Uterus (tissue), 4 donors: Measurements from ENCODE around the gene NTSR1. TPM values are rescaled to one million over a fixed set of nuclear protein-coding genes. Genes with fewer than 3 reads are reported as not detected.

ENCODE experiments used
- DNase-seq, 2 donors: peaks; one replicate each; pipeline ENCODE4 v3.0.0-alpha.2; 2019 to 2020
- H3K27ac ChIP-seq, 2 donors: fragments of 200-600 bp; sonication (generic); 1 replicate in 1 of 2; 2 replicates in 1 of 2; pipeline ENCODE4 v1.5.1; 2016 to 2018
- H3K27me3 ChIP-seq, 2 donors: fragments of 200-600 bp; sonication (generic); one replicate each; pipeline ENCODE4 v1.5.1; 2018 to 2019; ENCODE audit warnings: control low read depth in 1 of 2
- H3K36me3 ChIP-seq, 2 donors: fragments of 200-600 bp; sonication (generic); one replicate each; pipeline ENCODE4 v1.5.1; 2019; ENCODE audit warnings: control low read depth in 1 of 2
- H3K4me1 ChIP-seq, 2 donors: fragments of 200-600 bp; sonication (generic); one replicate each; pipeline ENCODE4 v1.5.1; 2018 to 2019; ENCODE audit warnings: control low read depth in 1 of 2
- H3K4me3 ChIP-seq, 2 donors: fragments of 200-600 bp; sonication (generic); 1 replicate in 1 of 2; 2 replicates in 1 of 2; pipeline ENCODE4 v1.5.1; 2018 to 2019; ENCODE audit warnings: mild to moderate bottlenecking in 1 of 2
- H3K9me3 ChIP-seq, 2 donors: fragments of 200-600 bp; sonication (generic); one replicate each; pipeline ENCODE4 v1.5.1; 2019; ENCODE audit warnings: control low read depth in 1 of 2
- POLR2A ChIP-seq, 2 donors: fragments of 450-650 bp; IDR thresholded peaks; one replicate each; pipeline ENCODE4 v1.6.1; 2016; ENCODE audit warnings: antibody characterized with exemption in 2 of 2, mild to moderate bottlenecking in 1 of 2, moderate library complexity in 1 of 2
- intact Hi-C: fragments of 100-400 bp; cut with DNase I; formaldehyde crosslinking; loops from one replicate; pipeline ENCODE4 v1.15.1; 2023; ENCODE audit warnings: low total_unique reads
- total RNA-seq, 4 donors: library from RNA; depleted of rRNA in 3 of 4; stranded (reverse); fragments of >200 nt in 3 of 4; gene quantifications; one replicate each; pipeline versions ENCODE4 v1.1.0 to v1.2.4, GENCODE V29; 2014 to 2023
- TF ChIP-seq, protein P1 (sequence below), 4 experiments: fragments of 200-600 bp in 2 of 4; fragments of 450-650 bp in 2 of 4; sonication (generic) in 2 of 4; IDR thresholded peaks; one replicate each; pipeline ENCODE4 v1.5.1; 2016 to 2019; ENCODE audit warnings: antibody characterized with exemption in 4 of 4, mild to moderate bottlenecking in 2 of 4, moderate library complexity in 1 of 4
- donor health status: DM: yes; HTN: yes; CAD: no.

Gene NTSR1
- total RNA-seq, 4 donors from 2014 or later, result not detected

DNA sequence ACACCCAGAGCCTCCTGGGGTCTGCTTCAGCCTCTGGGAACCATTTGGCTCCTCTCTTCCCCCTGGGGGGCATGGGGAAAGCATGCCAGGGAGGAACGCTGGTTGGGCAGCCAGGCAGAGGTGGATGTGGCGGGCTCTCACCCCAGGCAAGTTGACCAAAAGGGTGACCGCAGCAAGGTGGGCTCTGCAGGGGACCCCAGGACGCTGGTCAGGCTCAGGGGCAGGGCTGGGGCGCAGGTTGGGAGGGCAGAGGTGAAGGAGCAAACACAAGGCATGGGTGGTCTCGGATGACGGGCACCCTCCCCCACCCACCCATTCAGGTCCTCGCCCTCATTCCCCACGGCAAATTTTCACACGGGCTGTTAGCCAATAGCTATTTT lies 57.4 kb downstream of the NTSR1 start:
- no peak overlapping the region for H3K27ac ChIP-seq
- peaks cover 0 to 4% of the 10 kb centered on the region in 2 donors for H3K27me3 ChIP-seq
- DNase-seq, result no peak
- intact Hi-C loops, result no loop called here
- TF ChIP-seq POLR2A (IDR thresholded peaks at IDR 0.05), result no peak
- TF ChIP-seq, protein P1, sequence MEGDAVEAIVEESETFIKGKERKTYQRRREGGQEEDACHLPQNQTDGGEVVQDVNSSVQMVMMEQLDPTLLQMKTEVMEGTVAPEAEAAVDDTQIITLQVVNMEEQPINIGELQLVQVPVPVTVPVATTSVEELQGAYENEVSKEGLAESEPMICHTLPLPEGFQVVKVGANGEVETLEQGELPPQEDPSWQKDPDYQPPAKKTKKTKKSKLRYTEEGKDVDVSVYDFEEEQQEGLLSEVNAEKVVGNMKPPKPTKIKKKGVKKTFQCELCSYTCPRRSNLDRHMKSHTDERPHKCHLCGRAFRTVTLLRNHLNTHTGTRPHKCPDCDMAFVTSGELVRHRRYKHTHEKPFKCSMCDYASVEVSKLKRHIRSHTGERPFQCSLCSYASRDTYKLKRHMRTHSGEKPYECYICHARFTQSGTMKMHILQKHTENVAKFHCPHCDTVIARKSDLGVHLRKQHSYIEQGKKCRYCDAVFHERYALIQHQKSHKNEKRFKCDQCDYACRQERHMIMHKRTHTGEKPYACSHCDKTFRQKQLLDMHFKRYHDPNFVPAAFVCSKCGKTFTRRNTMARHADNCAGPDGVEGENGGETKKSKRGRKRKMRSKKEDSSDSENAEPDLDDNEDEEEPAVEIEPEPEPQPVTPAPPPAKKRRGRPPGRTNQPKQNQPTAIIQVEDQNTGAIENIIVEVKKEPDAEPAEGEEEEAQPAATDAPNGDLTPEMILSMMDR (IDR thresholded peaks at IDR 0.05), result no peak
- H3K9me3 ChIP-seq, result no peaks in the 10 kb centered on the region
- no peaks in the 10 kb centered on the region for H3K36me3 ChIP-seq
- no peak overlapping the region for H3K4me3 ChIP-seq
- H3K4me1 ChIP-seq, result no peaks in the 10 kb centered on the region

- Histone ChIP-seq H3K27me3 (peaks cover 0 to 4% of the 10 kb centered on the region in 2 donors), H3K36me3 (no peaks in the 10 kb centered on the region)
- DNase-seq, result no peak
Observed at GRCh38 chr20:62766716-62767115, 58.1 kb downstream of the NTSR1 start.

DNA sequence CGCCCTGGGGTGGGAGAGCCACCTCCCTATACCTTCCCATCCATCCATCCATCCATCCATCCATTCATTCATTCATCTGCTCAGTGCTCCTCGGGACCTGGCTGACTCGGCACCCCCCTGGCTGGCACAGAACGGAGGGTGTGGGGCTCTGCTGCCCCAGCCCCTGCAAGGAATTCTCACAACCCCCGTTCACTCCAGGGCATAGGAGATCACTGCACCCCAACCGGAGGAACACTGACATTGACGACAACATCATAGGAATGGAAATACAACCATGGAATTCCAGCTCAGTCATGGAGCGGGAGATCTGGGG lies 59.6 kb downstream of the NTSR1 start:
- no peak overlapping the region for H3K4me3 ChIP-seq
- no peak for TF ChIP-seq POLR2A (IDR thresholded peaks at IDR 0.05)
- TF ChIP-seq, protein P1 (IDR thresholded peaks at IDR 0.05), result no peak
- no peak overlapping the region for H3K27ac ChIP-seq
- peaks cover 0 to 4% of the 10 kb centered on the region in 2 donors for H3K27me3 ChIP-seq
- intact Hi-C loops, result no loop called here
- H3K9me3 ChIP-seq, result no peaks in the 10 kb centered on the region
- no peak for DNase-seq
- H3K4me1 ChIP-seq, result no peaks in the 10 kb centered on the region
- no peaks in the 10 kb centered on the region for H3K36me3 ChIP-seq

More at GRCh38 chr20:62766716-62767115, 58.1 kb downstream of the NTSR1 start:
- no peaks in the 10 kb centered on the region for H3K4me1 ChIP-seq
- no peak for TF ChIP-seq POLR2A (IDR thresholded peaks at IDR 0.05)
- TF ChIP-seq, protein P1 (IDR thresholded peaks at IDR 0.05), result no peak
- no peak overlapping the region for H3K4me3 ChIP-seq
- H3K27ac ChIP-seq, result no peak overlapping the region
- no peaks in the 10 kb centered on the region for H3K9me3 ChIP-seq
- intact Hi-C loops, result no loop called here

- Histone ChIP-seq H3K4me1 (no peaks in the 10 kb centered on the region), H3K27me3 (peaks cover 0 to 4% of the 10 kb centered on the region in 2 donors), H3K9me3 (no peaks in the 10 kb centered on the region), H3K27ac (no peak overlapping the region), H3K36me3 (no peaks in the 10 kb centered on the region), H3K4me3 (no peak overlapping the region)
- no peak for TF ChIP-seq POLR2A (IDR thresholded peaks at IDR 0.05)
- TF ChIP-seq, protein P1 (IDR thresholded peaks at IDR 0.05), result no peak
- intact Hi-C loops, result no loop called here
- no peak for DNase-seq
Observed at GRCh38 chr20:62768551-62769287, 60.1 kb downstream of the NTSR1 start.

GRCh38 chr20:62769346-62770071 lies 60.9 kb downstream of the NTSR1 start:
- intact Hi-C loops, result loop anchor here (10.0 kb wide), 1 partner anchor 85 kb away; no protein-coding TSS in a partner anchor
- Histone ChIP-seq H3K27me3 (peaks cover 0 to 4% of the 10 kb centered on the region in 2 donors), H3K27ac (no peak overlapping the region), H3K36me3 (no peaks in the 10 kb centered on the region), H3K4me3 (no peak overlapping the region), H3K9me3 (no peaks in the 10 kb centered on the region), H3K4me1 (no peaks in the 10 kb centered on the region)
- DNase-seq, result no peak
- no peak for TF ChIP-seq POLR2A (IDR thresholded peaks at IDR 0.05)
- TF ChIP-seq, protein P1 (IDR thresholded peaks at IDR 0.05), result no peak
